Calu3 (cell line): ENCODE measurements around the gene CCDC174. TPM values are rescaled to one million over a fixed set of nuclear protein-coding genes. Genes with fewer than 3 reads are reported as not detected.

Experiments
- BruUV-seq: library from RNA; stranded (reverse); fragments of 400-500 nt; replicated peaks from 2 replicates; lab custom pipeline; 2021; lab: Mats Ljungman, UMichigan
- CTCF ChIA-PET: fragments of 300-600 bp; sonication (Branson Sonifier 250); formaldehyde crosslinking; loops from one replicate; lab custom pipeline; 2022; ENCODE audit warnings: antibody characterized with exemption; lab: Charles Lee
- DNase-seq: peaks from one replicate; pipeline ENCODE4 v3.0.0; 2022
- H3K27ac Mint-ChIP-seq: one replicate; pipeline ENCODE4 v1.8.0; 2022; ENCODE audit warnings: mixed read lengths; ENCODE audit not compliant: unreplicated experiment
- H3K27me3 Mint-ChIP-seq: one replicate; pipeline ENCODE4 v1.8.0; 2022; ENCODE audit warnings: mixed read lengths; ENCODE audit not compliant: unreplicated experiment
- H3K36me3 Mint-ChIP-seq: one replicate; pipeline ENCODE4 v1.8.0; 2022; ENCODE audit warnings: mild to moderate bottlenecking, moderate library complexity, mixed read lengths; ENCODE audit not compliant: insufficient read depth, unreplicated experiment
- H3K4me1 Mint-ChIP-seq: one replicate; pipeline ENCODE4 v1.8.0; 2022; ENCODE audit warnings: mild to moderate bottlenecking, low read depth, mixed read lengths; ENCODE audit not compliant: unreplicated experiment
- H3K4me3 Mint-ChIP-seq: one replicate; pipeline ENCODE4 v1.8.0; 2022; ENCODE audit warnings: mild to moderate bottlenecking, low read depth, moderate library complexity, mixed read lengths; ENCODE audit not compliant: unreplicated experiment
- H3K9me3 Mint-ChIP-seq: one replicate; pipeline ENCODE4 v1.8.0; 2022; ENCODE audit warnings: low read depth, mixed read lengths; ENCODE audit not compliant: unreplicated experiment
- intact Hi-C: fragments of 100-400 bp; cut with micrococcal nuclease; formaldehyde crosslinking; loops from one replicate; pipeline ENCODE4 v1.10.0; 2022; ENCODE audit not compliant: unreplicated experiment
- total RNA-seq: library from RNA; stranded (reverse); gene quantifications from 2 replicates; pipeline ENCODE4 v1.2.3, GENCODE V29; 2022
- TF ChIP-seq, protein P1 (sequence below): fragments of 200-600 bp; IDR thresholded peaks from one replicate; pipeline ENCODE4 v1.8.0; 2022; ENCODE audit warnings: antibody characterized with exemption; ENCODE audit not compliant: unreplicated experiment

Gene CCDC174
- total RNA-seq, 1 experiment from 2014 or later, result 17.9 TPM

DNA sequence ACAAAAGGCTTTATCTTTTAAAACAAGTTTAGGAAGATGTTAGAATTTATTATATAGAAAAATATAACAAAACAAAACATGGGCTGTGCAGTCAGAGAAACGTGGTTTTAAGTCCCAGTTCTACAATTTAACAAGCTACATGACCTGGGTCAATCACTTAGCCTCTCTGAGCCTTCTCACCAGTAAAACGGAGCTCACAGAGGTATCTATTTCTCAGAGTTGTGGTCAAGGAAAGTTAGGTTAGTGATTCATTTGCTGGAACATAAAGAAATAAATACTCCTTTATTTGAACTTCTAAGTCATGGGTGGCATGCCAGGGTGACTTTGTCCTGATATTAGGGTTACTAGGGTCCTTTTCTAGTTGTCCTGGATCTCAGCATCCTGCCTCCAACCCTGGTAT, 10.8 kb upstream of the CCDC174 start:
- H3K4me1 Mint-ChIP-seq, result peaks cover 10% of the 10 kb centered on the region

DNA sequence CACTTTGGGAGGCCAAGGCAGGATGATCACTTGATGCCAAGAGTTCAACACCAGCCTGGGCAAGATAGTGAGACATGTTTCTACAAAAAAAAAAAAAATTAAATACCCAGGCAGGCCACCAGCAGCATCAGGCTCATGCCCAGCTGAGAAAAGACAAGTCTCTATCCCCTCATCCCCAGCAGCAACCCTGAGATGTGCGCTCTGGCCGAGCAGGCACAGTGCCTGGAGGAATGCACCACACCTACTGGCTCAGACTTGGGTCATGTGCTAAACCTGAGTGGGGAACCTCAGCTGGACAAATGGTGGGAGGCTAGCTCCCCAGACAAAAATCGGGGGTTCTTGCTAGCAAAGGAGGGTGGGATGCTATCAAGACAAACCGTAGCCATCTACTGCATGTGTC, 10.2 kb upstream of the CCDC174 start:
- Mint-ChIP-seq H3K4me1 (peaks cover 10% of the 10 kb centered on the region), H3K27ac (no peak overlapping the region), H3K27me3 (peaks cover 44% of the 10 kb centered on the region), H3K36me3 (no peaks in the 10 kb centered on the region), H3K9me3 (no peaks in the 10 kb centered on the region), H3K4me3 (no peak overlapping the region)
- CTCF ChIA-PET, result interaction anchor here (0.9 kb wide), 1 partner anchor 24 kb away, joined by 3 read pairs; no protein-coding TSS in a partner anchor
- BruUV-seq, result no TSS peak
- intact Hi-C loops, result loop anchor here (10.0 kb wide), 1 partner anchor 127 kb away; no protein-coding TSS in a partner anchor
- no peak for DNase-seq
- TF ChIP-seq, protein P1, sequence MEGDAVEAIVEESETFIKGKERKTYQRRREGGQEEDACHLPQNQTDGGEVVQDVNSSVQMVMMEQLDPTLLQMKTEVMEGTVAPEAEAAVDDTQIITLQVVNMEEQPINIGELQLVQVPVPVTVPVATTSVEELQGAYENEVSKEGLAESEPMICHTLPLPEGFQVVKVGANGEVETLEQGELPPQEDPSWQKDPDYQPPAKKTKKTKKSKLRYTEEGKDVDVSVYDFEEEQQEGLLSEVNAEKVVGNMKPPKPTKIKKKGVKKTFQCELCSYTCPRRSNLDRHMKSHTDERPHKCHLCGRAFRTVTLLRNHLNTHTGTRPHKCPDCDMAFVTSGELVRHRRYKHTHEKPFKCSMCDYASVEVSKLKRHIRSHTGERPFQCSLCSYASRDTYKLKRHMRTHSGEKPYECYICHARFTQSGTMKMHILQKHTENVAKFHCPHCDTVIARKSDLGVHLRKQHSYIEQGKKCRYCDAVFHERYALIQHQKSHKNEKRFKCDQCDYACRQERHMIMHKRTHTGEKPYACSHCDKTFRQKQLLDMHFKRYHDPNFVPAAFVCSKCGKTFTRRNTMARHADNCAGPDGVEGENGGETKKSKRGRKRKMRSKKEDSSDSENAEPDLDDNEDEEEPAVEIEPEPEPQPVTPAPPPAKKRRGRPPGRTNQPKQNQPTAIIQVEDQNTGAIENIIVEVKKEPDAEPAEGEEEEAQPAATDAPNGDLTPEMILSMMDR, result no peak

More for the DNA sequence above, 10.8 kb upstream of the CCDC174 start:
- no peaks in the 10 kb centered on the region for H3K36me3 Mint-ChIP-seq
- peaks cover 46% of the 10 kb centered on the region for H3K27me3 Mint-ChIP-seq
- intact Hi-C loops, result loop anchor here (10.0 kb wide), 1 partner anchor 126 kb away; no protein-coding TSS in a partner anchor
- BruUV-seq, result no TSS peak
- no peak overlapping the region for H3K27ac Mint-ChIP-seq
- no peak for DNase-seq
- TF ChIP-seq, protein P1, result no peak
- no peaks in the 10 kb centered on the region for H3K9me3 Mint-ChIP-seq
- no peak overlapping the region for H3K4me3 Mint-ChIP-seq
- CTCF ChIA-PET, result interaction anchor here (0.9 kb wide), 1 partner anchor 23 kb away, joined by 3 read pairs; no protein-coding TSS in a partner anchor

DNA sequence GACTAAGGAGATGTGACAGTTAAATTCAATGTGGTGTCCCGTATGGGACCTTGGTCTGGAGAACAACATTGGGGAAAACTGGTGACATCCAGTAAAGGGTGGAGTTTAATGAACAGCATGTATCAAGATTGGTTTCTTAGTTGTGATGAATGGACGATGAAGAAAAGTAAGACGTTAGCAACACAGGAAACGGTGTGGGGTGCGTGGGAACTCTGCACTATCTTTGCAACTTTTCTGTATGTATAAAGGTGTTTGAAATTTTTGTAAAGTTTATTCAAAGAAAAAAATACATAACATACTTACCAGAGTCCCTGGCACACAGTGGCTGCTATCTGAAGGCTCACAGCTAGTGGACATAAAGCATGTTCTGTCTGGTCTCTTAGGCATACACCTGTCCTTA, 6.1 kb upstream of the CCDC174 start:
- intact Hi-C loops, result loop anchor here (10.0 kb wide), 1 partner anchor 131 kb away; no protein-coding TSS in a partner anchor
- no TSS peak for BruUV-seq
- peaks cover 21% of the 10 kb centered on the region for H3K27me3 Mint-ChIP-seq

DNA sequence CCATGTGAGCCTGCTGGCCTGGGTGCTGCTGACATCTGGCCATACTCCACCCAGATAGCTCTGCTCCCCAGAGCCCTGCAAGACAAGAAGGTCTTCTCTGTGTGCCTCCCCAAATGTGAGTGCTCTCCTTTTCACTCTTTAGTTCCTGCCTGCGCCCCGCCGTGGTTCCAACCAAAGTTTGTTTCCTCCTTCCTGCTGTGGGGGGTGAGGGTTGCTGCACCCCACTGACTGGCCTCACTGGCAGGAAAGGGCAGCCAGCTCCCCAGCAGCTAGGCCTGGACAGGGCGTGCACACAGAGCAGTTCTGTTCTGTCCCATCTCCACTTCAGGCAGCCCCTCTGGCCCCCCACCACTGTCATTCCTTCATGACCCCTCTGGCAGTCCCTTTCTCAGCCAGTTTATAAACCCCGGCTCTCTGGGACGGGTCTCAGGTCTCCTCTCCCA, 5.4 kb upstream of the CCDC174 start:
- intact Hi-C loops, result loop anchor here (10.0 kb wide), 1 partner anchor 131 kb away; no protein-coding TSS in a partner anchor
- H3K36me3 Mint-ChIP-seq, result peaks cover 9% of the 10 kb centered on the region
- H3K27me3 Mint-ChIP-seq, result peaks cover 21% of the 10 kb centered on the region
- BruUV-seq, result no TSS peak
- CTCF ChIA-PET, result no interaction called here
- H3K4me3 Mint-ChIP-seq, result no peak overlapping the region
- H3K9me3 Mint-ChIP-seq, result no peaks in the 10 kb centered on the region
- TF ChIP-seq, protein P1, result no peak
- no peak for DNase-seq
- peaks cover 26% of the 10 kb centered on the region for H3K4me1 Mint-ChIP-seq
- no peak overlapping the region for H3K27ac Mint-ChIP-seq

More for the DNA sequence above, 6.1 kb upstream of the CCDC174 start:
- TF ChIP-seq, protein P1, result no peak
- no peak overlapping the region for H3K4me3 Mint-ChIP-seq
- H3K9me3 Mint-ChIP-seq, result no peaks in the 10 kb centered on the region
- H3K4me1 Mint-ChIP-seq, result peaks cover 24% of the 10 kb centered on the region
- CTCF ChIA-PET, result no interaction called here
- no peak for DNase-seq
- no peak overlapping the region for H3K27ac Mint-ChIP-seq
- peaks cover 2% of the 10 kb centered on the region for H3K36me3 Mint-ChIP-seq
